ENCODE data around the gene MAFB. TPM values are rescaled to one million over a fixed set of nuclear protein-coding genes. Genes with fewer than 3 reads are reported as not detected.

Gene MAFB
- total RNA-seq, 1 experiment from 2014 or later = 0.85 TPM

GRCh38 chr20:40676491-40677269 is 12.4 kb downstream of the MAFB start:
- no peak overlapping the region for H3K4me2 ChIP-seq (ENCODE audit: insufficient read depth, insufficient read length, low read length)

More at GRCh38 chr20:40676491-40677269, 12.4 kb downstream of the MAFB start:
- Histone ChIP-seq H3K23me2 (ENCODE audit: insufficient read length, low read depth, low read length, poor library complexity, severe bottlenecking) (no peaks in the 10 kb centered on the region), H3K9ac (ENCODE audit: extremely low read depth, insufficient read length, low read length) (no peak overlapping the region), H2BK20ac (ENCODE audit: low read depth, low read length, poor library complexity, severe bottlenecking) (no peak overlapping the region), H3K79me1 (ENCODE audit: insufficient read depth, low read depth, low read length, poor library complexity, severe bottlenecking) (no peaks in the 10 kb centered on the region), H3K18ac (ENCODE audit: insufficient read length, low read depth, low read length) (no peak overlapping the region), H2BK120ac (ENCODE audit: low read depth, low read length, poor library complexity, severe bottlenecking) (no peak overlapping the region), H2BK12ac (ENCODE audit: insufficient read length, low read depth, low read length) (no peak overlapping the region), H2BK15ac (ENCODE audit: low read depth, low read length) (no peak overlapping the region), H3K27me3 (ENCODE audit: insufficient read depth, low read length) (peaks cover 22% of the 10 kb centered on the region), H3K79me2 (ENCODE audit: insufficient read depth, low read length) (no peaks in the 10 kb centered on the region), H3K23ac (ENCODE audit: insufficient read length, low read depth, low read length) (no peak overlapping the region), H3K56ac (ENCODE audit: insufficient read length, low read depth, low read length) (no peak overlapping the region), H4K20me1 (ENCODE audit: control insufficient read depth, insufficient read depth, insufficient read length) (peaks cover 2% of the 10 kb centered on the region), H3K4ac (ENCODE audit: low read depth, low read length) (no peak overlapping the region), H4K91ac (ENCODE audit: insufficient read length, low read depth, low read length) (no peak overlapping the region), H3K4me1 (ENCODE audit: insufficient read depth, low read length) (peaks cover 9% of the 10 kb centered on the region; the same call in 1 of the 2 replicates), H4K5ac (ENCODE audit: insufficient read length, low read depth, low read length) (no peak overlapping the region), H3K27ac (ENCODE audit: insufficient read length, low read depth, low read length) (no peak overlapping the region), H2AK5ac (ENCODE audit: insufficient read length, low read length) (no peak overlapping the region), H2BK5ac (ENCODE audit: insufficient read length, low read length) (no peak overlapping the region), H2AFZ (ENCODE audit: low read length) (no peak overlapping the region), H3K9me3 (ENCODE audit: control insufficient read depth, low read depth, low read length) (no peaks in the 10 kb centered on the region), H4K8ac (replicated peaks; ENCODE audit: insufficient read length, low read depth, low read length) (no peak overlapping the region), H3K14ac (ENCODE audit: insufficient read depth, low read length) (no peak overlapping the region), H3T11ph (ENCODE audit: low read length) (no peak overlapping the region)
- Mint-ChIP-seq H3K27me3 (ENCODE audit: low read depth) (peaks cover 73% of the 10 kb centered on the region), H3K36me3 (ENCODE audit: insufficient read depth in 1 of 3, low read depth in 3 of 3) (no peaks in the 10 kb centered on the region), H3K4me1 (peaks cover 12 to 25% of the 10 kb centered on the region in 2 experiments), H3K4me3 (no peak overlapping the region; a peak in 1 of 5 replicates), H3K9me3 (no peaks in the 10 kb centered on the region), H3K27ac (no peak overlapping the region)
- TF ChIP-seq CTCF (conservative IDR thresholded peaks at IDR 0.05) = no peak
- WGBS (ENCODE audit: extremely low coverage, insufficient read length, low lambda C conversion rate) = no CpG with 5 or more reads among the region's 7 CpGs
- no peak for DNase-seq
